Memory B cell (primary cell): ENCODE results near the gene SRRT.

ENCODE experiments used
- ATAC-seq: fragments of 150-1000 bp; cut with Tn5 transposase; 2 replicates; pipeline ENCODE4 v1.10.0; 2021; ENCODE audit warnings: low read depth, mild to moderate bottlenecking, moderate library complexity
- DNase-seq, 2 donors: peaks; one replicate each; pipeline ENCODE4 v3.0.0; 2022; ENCODE audit warnings: low spot score in 2 of 2
- H3K27ac Mint-ChIP-seq: one replicate; pipeline ENCODE4 v1.8.0; 2022; ENCODE audit warnings: mild to moderate bottlenecking, moderate library complexity, mixed read lengths
- H3K27me3 Mint-ChIP-seq: one replicate; pipeline ENCODE4 v1.8.0; 2022; ENCODE audit warnings: mixed read lengths
- H3K36me3 Mint-ChIP-seq: one replicate; pipeline ENCODE4 v1.8.0; 2022; ENCODE audit warnings: mild to moderate bottlenecking, mixed read lengths
- H3K4me1 Mint-ChIP-seq: one replicate; pipeline ENCODE4 v1.8.0; 2022; ENCODE audit warnings: mixed read lengths
- H3K4me3 Mint-ChIP-seq: one replicate; pipeline ENCODE4 v1.8.0; 2022; ENCODE audit warnings: mild to moderate bottlenecking, moderate library complexity, mixed read lengths
- H3K9me3 Mint-ChIP-seq: one replicate; pipeline ENCODE4 v1.8.0; 2022; ENCODE audit warnings: mixed read lengths

SRRT gene, protein sequence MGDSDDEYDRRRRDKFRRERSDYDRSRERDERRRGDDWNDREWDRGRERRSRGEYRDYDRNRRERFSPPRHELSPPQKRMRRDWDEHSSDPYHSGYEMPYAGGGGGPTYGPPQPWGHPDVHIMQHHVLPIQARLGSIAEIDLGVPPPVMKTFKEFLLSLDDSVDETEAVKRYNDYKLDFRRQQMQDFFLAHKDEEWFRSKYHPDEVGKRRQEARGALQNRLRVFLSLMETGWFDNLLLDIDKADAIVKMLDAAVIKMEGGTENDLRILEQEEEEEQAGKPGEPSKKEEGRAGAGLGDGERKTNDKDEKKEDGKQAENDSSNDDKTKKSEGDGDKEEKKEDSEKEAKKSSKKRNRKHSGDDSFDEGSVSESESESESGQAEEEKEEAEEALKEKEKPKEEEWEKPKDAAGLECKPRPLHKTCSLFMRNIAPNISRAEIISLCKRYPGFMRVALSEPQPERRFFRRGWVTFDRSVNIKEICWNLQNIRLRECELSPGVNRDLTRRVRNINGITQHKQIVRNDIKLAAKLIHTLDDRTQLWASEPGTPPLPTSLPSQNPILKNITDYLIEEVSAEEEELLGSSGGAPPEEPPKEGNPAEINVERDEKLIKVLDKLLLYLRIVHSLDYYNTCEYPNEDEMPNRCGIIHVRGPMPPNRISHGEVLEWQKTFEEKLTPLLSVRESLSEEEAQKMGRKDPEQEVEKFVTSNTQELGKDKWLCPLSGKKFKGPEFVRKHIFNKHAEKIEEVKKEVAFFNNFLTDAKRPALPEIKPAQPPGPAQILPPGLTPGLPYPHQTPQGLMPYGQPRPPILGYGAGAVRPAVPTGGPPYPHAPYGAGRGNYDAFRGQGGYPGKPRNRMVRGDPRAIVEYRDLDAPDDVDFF

GRCh38 chr7:100874577-100875355 lies at the start of gene SRRT:
Gene SRRT, plus strand, starts transcription at chr7:100875103. Its CDS starts 488 bp downstream, at chr7:100875591.
- Mint-ChIP-seq H3K27me3 (no peaks in the 10 kb centered on the region), H3K36me3 (peaks cover 21% of the 10 kb centered on the region), H3K9me3 (peaks cover 1% of the 10 kb centered on the region), H3K4me3 (peak within 1 kb of the TSS; percentile 99), H3K27ac (peak within 1 kb of the TSS; percentile 96), H3K4me1 (peaks cover 21% of the 10 kb centered on the region)
- peak; percentile 93 to 97 for DNase-seq
- peak; percentile 95 for ATAC-seq

DNA sequence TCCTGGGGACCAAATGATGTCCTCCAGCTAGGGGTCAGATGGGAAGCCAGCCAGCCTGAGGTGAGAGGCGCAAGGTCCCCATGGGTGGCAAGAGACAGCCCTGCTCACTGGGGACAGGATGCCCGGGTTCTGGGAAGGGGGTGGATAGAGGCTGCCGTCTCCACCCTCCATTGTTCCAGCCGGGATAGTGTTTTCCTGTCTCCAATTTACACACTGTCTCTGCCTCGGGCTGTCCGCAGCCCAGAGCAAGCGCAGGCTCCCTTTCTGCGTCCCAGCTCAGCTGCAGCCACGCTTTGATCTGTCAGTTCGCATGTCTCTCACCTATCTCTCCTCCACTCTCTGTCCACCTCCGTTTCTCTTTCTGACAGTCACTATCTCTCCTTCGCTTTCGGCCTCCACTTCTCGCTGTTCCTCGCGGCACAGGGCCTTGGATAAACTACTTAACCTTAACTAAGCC lies 49.7 kb upstream of the SRRT start:
- ATAC-seq (no peak), DNase-seq (no peak)
- H3K4me1 Mint-ChIP-seq = peaks cover 20% of the 10 kb centered on the region
- no peak overlapping the region for H3K27ac Mint-ChIP-seq
- H3K36me3 Mint-ChIP-seq = peaks cover 2% of the 10 kb centered on the region
- H3K9me3 Mint-ChIP-seq = no peaks in the 10 kb centered on the region
- H3K4me3 Mint-ChIP-seq = no peak overlapping the region
- H3K27me3 Mint-ChIP-seq = peaks cover 32% of the 10 kb centered on the region

- Mint-ChIP-seq H3K27ac (no peak overlapping the region), H3K4me3 (peak overlapping the region; percentile 73), H3K4me1 (peaks cover 20% of the 10 kb centered on the region), H3K27me3 (peaks cover 32% of the 10 kb centered on the region), H3K9me3 (no peaks in the 10 kb centered on the region), H3K36me3 (peaks cover 2% of the 10 kb centered on the region)
- ATAC-seq = peak; percentile 31
- no peak for DNase-seq
Measured at GRCh38 chr7:100825751-100826513, 49.0 kb upstream of the SRRT start.

DNA sequence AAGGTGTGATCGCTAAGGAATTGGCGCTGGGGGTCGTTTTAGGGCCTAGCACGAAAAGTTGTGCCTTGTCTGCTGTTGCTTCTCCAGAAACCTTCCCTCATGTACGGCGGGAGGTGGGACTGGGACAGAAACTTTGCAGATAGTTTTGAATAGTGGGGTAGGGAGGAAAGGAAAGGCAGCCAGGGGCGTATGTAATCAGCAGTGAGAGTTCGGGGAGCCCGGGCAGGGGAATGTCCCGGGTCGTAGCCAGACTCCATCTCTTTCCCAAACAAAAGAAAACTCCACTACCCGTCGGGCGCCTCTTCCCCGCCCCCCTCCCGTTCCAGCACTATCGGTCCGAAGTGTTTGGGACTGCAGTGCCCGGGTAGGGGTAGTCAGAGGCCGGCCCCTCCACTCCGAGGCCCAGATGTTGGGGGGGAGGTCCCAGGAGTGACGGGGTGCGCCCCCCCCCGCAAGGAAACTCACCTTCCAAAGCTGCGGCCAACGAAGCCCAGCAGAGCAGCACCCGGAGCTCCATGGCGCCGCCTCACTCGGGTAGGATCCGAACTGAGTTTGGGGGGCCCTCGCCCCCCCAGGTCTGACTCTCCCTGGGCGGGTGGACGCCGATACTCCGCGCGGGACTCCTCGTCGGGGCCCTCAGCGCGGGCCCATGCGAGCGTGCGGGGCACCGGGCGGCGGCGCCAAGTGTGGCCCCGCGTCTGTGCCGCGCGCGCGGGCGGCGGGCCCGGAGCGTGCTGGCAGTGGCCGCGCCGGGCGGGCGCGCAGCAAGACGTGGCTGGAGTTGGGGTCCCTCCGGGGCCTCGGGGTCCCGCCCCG lies 48.2 kb upstream of the SRRT start:
- peaks cover 2% of the 10 kb centered on the region for H3K36me3 Mint-ChIP-seq
- peaks cover 20% of the 10 kb centered on the region for H3K4me1 Mint-ChIP-seq
- H3K27me3 Mint-ChIP-seq = peaks cover 32% of the 10 kb centered on the region
- ATAC-seq = peak; percentile 53
- DNase-seq = no peak
- no peak overlapping the region for H3K27ac Mint-ChIP-seq
- H3K9me3 Mint-ChIP-seq = no peaks in the 10 kb centered on the region
- H3K4me3 Mint-ChIP-seq = peak overlapping the region; percentile 73

GRCh38 chr7:100827330-100828226 lies 47.3 kb upstream of the SRRT start, which contains the start of gene EPHB4:
Gene EPHB4, minus strand, starts transcription at chr7:100827523. Its CDS starts 493 bp downstream, at chr7:100827030.
- peak; percentile 50 for ATAC-seq
- no peak within 1 kb of the TSS for H3K27ac Mint-ChIP-seq
- H3K4me1 Mint-ChIP-seq = peaks cover 20% of the 10 kb centered on the region
- no peaks in the 10 kb centered on the region for H3K9me3 Mint-ChIP-seq
- H3K36me3 Mint-ChIP-seq = peaks cover 2% of the 10 kb centered on the region
- H3K4me3 Mint-ChIP-seq = peak within 1 kb of the TSS; percentile 73
- no peak for DNase-seq
- peaks cover 31% of the 10 kb centered on the region for H3K27me3 Mint-ChIP-seq

- no peaks in the 10 kb centered on the region for H3K9me3 Mint-ChIP-seq
- no peak overlapping the region for H3K27ac Mint-ChIP-seq
- no peak overlapping the region for H3K4me3 Mint-ChIP-seq
- H3K36me3 Mint-ChIP-seq = no peaks in the 10 kb centered on the region
- no peak for ATAC-seq
- peaks cover 30% of the 10 kb centered on the region for H3K27me3 Mint-ChIP-seq
- no peak for DNase-seq
- H3K4me1 Mint-ChIP-seq = peaks cover 20% of the 10 kb centered on the region
Measured at GRCh38 chr7:100829150-100829716, 45.7 kb upstream of the SRRT start.

DNA sequence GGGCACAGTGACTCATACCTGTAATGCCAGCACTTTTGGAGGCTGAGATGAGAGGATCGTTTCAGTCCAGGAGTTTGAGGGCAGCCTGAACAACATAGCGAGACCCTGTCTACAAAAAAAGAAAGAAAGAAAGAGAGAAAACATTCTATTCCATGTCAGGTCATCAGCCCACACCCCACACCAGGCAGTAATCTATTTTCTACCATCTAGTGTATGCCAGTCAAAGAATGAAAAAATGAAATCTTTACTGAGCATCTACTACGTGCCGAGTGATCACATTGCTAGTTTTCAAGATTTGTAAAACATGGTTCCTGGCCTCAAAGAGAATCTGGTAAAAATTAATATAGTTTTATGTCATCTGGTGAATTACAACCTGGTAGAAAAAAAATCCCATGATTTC lies 44.5 kb upstream of the SRRT start:
- H3K27ac Mint-ChIP-seq = no peak overlapping the region
- peaks cover 22% of the 10 kb centered on the region for H3K27me3 Mint-ChIP-seq
- no peaks in the 10 kb centered on the region for H3K9me3 Mint-ChIP-seq
- peaks cover 19% of the 10 kb centered on the region for H3K4me1 Mint-ChIP-seq
- no peaks in the 10 kb centered on the region for H3K36me3 Mint-ChIP-seq
- no peak for DNase-seq
- ATAC-seq = no peak
- H3K4me3 Mint-ChIP-seq = no peak overlapping the region

- H3K27me3 Mint-ChIP-seq = peaks cover 11% of the 10 kb centered on the region
- H3K36me3 Mint-ChIP-seq = peaks cover 2% of the 10 kb centered on the region
Measured at GRCh38 chr7:100832281-100832633, 42.6 kb upstream of the SRRT start.

DNA sequence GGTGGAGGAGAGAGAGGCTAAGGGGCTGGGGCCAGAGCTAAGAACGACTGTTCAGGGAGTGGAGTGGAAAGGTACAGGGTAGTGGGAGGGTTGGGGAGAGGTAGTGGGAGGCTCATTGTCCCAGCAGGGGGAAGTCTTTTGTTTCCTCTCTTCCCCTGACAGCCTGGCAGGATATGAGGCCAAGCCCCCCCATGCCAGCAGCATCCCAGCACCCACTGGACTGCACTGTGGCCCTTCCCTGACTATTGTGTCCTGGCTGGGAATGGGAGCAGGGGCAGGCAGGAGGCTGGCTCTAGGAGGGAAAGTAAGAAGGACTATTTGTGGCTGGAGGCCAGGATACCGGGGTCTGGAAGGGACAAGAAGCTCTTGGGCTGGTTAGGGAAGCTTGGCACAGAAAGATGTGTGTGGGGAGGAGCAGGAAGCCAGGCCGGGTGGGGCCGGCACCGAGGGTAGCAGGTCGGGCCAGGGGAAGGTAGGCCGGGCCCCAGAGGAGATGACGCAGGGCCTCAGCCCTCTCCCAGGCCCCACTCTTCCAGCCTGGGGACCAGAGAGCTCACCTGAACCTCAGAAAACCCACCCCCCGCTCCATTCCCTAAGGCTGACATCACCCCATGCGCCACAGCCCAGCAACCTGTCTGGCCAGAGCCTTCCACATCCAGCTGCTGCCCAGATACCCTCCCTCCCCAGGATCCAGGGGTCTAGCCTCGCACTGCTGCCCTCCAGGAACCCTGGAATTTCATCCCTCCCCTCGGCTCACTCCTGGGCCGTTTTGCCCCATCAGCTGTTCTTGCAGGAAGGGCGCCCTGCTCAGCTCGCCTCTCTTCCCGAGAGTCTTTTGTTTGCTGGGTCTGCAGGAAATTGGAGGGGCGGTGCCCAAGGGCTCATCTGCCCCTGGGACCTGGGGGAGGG lies 38.7 kb upstream of the SRRT start:
- Mint-ChIP-seq H3K27me3 (no peaks in the 10 kb centered on the region), H3K4me3 (peak overlapping the region; percentile 52), H3K4me1 (peaks cover 5% of the 10 kb centered on the region), H3K27ac (no peak overlapping the region), H3K9me3 (no peaks in the 10 kb centered on the region), H3K36me3 (peaks cover 2% of the 10 kb centered on the region)
- ATAC-seq (no peak), DNase-seq (no peak)

More at GRCh38 chr7:100832281-100832633, 42.6 kb upstream of the SRRT start:
- H3K9me3 Mint-ChIP-seq = no peaks in the 10 kb centered on the region
- H3K4me3 Mint-ChIP-seq = no peak overlapping the region
- DNase-seq (no peak), ATAC-seq (no peak)
- H3K4me1 Mint-ChIP-seq = peaks cover 13% of the 10 kb centered on the region
- H3K27ac Mint-ChIP-seq = no peak overlapping the region

- H3K27ac Mint-ChIP-seq = no peak overlapping the region
- H3K27me3 Mint-ChIP-seq = no peaks in the 10 kb centered on the region
Measured at GRCh38 chr7:100836812-100837098, 38.1 kb upstream of the SRRT start.

More at GRCh38 chr7:100836812-100837098, 38.1 kb upstream of the SRRT start:
- Mint-ChIP-seq H3K36me3 (peaks cover 2% of the 10 kb centered on the region), H3K9me3 (no peaks in the 10 kb centered on the region), H3K4me1 (peaks cover 5% of the 10 kb centered on the region), H3K4me3 (peak overlapping the region; percentile 83)
- DNase-seq (no peak), ATAC-seq (no peak)
